HG03139 (cell line): ENCODE measurements around the gene HSF4.

Experiments
- ATAC-seq: cut with Tn5 transposase; IDR thresholded peaks from one replicate; pipeline ENCODE4 v1.9.1; 2021; ENCODE audit not compliant: unreplicated experiment

HSF4 gene

DNA sequence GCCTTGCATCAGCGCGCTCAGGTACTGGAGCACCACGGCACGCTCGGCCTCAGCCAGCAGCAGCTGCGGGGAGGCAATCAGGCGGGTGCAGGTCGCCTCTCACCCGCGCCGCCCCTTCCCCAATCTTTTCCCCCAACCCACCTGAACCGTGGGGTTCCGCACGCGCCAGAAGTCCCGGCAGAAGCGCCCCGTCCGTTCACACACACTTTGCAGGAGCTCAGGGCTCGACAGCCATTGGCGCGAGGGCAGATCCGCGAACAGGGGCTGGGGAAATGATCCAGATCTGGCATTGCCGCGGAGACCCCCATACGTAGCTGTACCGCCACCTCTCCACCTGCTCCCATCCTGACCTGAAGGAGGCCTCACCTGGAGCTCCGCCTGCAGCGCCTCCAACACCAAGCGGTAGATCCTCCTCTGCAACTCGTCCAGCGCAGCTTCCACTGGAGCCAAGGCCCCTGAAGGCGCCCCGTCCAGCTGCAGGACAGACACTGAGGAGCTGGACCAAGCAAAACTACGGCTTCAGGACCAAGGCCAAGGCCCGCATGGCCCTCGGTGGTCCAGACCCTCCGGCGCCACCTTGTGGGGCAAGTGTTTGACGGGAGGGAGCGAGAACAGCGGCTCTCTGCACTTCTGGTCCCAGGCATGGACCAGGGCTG lies 20.6 kb downstream of the HSF4 start:
- no peak for ATAC-seq

DNA sequence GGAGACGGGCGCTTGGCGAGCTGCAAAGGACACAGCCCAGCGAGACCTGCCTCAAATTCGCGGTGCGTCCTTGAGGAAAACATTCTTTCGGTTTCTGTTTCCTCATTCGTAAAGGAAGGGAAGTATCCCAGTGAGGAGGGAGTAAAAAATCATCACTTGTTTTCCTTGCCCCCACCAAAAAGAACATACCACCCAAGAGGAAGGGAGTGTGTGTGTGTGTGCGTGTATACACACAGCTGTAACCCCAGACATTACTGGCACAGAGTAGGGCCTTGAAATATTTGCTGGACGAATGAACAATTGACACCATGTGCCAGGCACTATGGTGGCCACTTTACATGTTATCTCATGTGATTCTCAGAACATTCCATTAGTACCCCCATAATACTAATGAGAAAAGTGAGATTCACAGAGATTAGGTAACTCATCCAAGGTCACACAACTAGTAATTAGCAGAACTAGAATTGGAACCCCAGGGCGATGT lies 21.1 kb downstream of the HSF4 start:
- no peak for ATAC-seq

DNA sequence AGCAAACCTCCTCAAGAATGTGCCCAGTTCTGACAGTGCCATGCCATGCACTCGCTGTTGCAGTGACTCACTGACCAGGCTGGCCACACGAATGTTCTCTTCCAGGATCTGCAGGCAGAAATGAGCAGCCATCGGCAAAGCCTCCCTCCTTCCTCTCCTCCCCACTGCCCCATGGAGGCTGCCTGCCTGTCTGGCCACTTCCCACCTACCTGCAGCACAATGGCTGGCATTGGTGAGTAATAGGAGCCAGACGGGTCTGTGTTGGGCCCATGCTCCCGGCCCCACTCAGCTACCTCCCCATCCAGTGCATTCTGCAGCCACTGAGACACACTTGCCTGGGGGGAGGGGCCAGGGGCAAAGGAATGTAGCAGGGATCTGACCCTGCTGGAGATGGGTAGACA lies 22.0 kb downstream of the HSF4 start:
- no peak for ATAC-seq

DNA sequence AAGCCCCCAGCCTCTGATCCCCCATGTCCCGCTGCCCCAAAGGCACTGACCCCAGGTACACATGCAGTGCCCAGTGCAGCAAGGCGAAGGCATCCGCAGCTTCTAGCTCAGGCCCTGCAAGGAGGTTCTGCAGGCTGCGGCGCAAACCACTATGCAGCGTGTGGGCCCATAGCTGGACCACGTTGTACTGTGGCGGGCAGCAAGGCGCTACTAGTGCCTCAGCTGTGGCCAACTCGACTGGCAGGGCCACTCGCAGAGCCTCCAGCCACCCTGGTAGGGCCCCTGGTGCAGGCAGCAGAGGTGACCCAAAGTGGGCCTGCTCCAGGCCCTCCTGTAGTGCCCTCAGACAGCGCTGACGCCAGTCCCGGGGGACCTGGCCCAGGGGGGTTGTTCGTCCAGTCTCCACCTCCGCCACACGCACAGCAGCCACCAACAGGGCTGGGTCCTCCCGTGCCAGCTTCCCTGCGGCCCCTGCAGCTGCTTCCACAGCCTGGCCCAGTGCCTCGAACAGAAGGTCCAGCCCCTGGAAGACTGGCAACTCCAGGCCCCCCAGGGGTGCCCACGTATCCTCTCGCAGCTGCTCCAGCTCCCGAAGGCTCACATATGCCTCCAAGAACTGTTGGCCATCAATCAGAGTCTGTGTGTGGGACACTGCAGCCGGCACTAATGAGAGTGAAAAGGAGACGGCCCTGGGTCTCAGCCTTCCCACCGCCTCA lies 22.8 kb downstream of the HSF4 start:
- no peak for ATAC-seq

DNA sequence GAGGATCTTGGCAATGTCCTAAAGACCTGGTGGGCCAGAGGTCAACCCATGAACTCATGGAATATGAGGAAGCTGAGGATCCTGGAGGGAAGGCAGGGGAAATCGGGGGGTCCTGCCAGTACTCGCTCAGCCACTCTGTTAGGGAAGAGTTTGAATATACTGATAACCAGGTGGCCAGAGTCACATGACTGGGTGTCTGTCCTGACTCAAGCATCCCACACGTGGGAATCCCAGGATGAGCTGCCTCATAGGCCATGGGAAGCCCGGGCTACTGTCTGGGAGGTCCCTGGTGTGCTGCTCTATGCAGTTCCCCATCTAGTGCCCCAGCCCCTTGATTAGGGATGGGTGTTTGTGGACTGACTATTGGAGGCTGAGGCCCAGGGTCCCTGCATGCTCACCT lies 23.8 kb downstream of the HSF4 start:
- no peak for ATAC-seq

DNA sequence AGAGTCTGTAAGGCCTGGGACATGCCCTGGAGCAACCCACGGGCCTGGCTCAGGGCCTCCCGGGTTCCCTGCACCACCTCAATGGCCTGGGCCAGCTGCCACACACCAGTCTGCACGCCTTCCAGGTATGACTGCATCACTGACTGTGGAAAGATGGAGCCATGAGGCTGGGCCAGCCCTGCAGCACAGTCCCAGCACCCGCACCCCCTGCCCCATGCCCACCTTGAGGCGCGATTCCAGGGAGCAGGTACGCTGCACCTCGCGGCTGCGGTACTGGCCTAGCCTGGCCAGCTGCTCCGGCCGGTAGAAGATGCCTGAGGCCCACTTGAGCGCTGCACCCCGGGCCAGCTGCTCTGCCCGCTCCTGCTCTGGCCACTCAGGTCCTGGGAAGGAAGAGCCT lies 24.3 kb downstream of the HSF4 start:
- no peak for ATAC-seq

DNA sequence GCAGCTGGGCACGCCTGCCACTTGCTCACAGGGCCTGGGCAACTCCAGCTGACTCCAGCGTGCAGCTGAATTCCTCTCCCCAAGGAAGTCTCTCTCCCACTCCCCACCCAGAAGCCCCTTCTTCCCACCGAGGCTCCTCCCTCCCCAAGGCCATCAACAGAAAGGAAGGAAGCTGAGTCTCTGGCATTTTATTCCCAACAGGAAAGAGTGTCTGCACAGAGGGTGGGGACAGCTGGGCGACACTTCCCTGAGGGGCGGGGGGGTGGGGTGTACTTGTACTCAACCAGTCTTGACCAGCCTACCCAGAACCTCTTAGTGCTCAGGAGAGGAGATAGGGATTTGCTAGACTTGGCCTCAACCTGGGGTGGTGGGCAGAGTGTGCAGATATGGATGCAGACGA lies 25.5 kb downstream of the HSF4 start, which contains the start of gene EXOC3L1:
Gene EXOC3L1, minus strand, starts transcription at position 96 of the 400 bp plus-strand sequence. CDS start 460 bp downstream, outside the sequence.
- ATAC-seq, result no peak

DNA sequence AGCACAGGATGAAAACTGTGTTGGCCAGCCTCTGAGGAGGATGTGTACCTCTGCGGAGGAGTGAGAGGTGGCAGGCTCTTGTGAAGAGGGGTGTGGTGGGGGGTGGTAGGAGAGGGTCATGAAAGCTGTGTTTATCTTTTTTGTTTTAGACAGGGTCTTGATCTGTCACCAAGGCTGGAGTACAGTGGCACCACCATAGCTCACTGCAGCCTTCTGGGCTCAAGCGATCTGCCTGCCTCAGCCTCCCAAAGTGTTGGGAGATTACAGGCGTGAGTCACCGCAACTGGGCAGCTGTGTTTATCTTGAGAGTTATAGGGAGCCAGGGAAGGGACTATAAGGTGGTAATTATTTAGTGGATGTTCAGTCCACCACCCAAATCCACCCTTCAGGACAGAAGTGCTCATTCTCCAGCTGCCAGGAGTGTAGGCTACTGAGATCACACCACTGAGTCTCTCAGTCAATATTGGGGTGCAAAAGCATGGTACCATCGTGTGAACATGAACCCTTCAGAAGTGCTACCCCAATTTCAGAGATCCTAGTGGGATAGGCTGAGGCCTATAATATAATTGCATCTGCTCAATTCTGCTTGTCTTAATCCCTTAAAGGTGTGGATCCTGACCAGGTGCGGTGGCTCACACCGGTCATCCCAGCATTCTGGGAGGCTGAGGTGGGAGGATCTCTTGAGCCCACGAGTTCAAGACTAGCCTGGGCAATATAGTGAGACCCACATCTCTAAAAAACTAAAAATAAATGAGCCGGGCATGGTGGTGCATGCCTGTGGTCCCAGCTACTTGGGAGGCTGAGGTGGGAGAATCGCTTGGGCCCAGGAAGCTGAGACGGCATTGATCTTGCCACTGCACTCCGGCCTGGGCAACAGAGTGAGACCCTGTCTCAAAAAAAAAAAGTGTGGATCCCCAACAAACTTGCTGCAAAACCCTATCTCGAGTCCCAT lies 26.2 kb downstream of the HSF4 start:
- ATAC-seq, result no peak

DNA sequence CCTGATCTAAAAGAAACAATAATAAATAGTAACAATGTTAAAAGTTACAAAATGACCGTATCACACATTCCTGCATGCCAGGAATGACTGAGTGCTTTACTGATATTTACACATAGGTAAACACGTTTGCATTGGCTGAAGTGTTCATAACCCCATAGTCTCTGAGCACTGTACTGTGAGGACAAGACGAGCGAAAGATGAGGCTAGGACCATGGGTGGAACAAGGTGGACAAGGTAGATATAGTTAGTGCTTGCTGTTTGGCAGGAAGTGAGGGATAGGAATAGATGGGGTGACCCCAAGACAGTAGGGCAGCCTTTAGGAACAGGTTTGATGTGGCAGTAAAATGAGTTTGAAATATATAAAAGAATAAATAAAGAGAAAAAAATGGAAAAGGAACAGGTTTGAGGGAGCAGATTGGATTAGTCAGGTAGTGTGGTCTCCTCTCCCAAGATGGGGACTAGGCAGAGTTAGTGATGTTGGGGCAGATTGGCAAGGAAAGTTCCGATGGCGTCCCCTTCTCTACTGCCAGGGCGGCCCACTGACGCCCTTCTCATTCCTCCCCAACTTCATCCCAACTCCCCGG lies 27.0 kb downstream of the HSF4 start:
- no peak for ATAC-seq

DNA sequence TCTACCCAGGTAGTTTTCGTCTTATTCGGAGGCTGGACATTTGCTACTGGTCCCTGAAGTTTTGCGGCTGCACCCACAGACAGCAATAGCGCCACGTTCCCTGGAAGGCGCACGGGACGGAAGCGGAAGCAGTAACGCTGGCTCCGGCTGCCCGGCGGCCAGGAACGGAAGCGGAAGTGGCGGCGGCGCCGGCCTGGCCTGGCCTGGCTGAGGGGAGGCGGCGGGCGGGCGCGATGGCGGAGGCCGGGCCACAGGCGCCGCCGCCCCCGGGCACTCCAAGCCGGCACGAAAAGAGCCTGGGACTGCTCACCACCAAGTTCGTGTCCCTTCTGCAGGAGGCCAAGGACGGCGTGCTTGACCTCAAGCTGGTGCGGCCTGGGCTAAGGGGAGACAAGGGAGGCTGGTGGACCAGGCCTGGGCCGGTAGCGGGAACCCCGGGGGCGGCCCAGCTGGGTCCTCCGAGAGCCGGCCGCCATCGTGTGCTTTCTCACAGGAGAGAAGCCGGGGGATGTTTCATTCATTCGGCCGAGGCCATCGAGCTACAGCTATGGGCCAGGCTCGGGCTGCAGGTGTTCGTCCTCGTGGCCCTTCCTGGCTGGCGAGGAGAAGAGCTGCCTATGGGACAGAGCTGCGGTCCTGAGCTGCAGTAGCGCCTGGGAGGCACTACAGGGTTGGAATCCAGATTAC lies 27.6 kb downstream of the HSF4 start, which contains the start of gene E2F4:
Gene E2F4, plus strand, starts transcription at position 161 of the 687 bp plus-strand sequence. Its CDS starts 73 bp downstream, at position 234.
- peak; percentile 80 for ATAC-seq

DNA sequence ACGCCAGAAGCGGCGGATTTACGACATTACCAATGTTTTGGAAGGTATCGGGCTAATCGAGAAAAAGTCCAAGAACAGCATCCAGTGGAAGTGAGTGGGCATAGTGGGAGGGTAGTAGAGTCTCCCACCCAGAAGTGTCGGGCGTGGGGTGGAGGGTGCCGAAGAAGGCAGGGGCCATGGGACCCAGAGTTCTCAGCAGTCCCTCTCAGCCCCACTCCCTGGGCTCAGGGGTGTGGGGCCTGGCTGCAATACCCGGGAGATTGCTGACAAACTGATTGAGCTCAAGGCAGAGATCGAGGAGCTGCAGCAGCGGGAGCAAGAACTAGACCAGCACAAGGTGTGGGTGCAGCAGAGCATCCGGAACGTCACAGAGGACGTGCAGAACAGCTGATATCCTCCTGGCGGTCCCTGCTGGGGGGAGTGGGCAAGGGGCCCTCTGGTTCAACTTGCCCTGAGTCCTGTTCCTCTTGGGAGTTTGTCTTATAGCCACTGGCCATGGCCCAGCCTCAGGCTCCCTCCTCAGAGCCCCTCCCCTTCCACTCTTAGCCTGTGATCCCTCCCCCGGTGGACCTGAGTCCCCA lies 28.3 kb downstream of the HSF4 start:
- ATAC-seq, result no peak

DNA sequence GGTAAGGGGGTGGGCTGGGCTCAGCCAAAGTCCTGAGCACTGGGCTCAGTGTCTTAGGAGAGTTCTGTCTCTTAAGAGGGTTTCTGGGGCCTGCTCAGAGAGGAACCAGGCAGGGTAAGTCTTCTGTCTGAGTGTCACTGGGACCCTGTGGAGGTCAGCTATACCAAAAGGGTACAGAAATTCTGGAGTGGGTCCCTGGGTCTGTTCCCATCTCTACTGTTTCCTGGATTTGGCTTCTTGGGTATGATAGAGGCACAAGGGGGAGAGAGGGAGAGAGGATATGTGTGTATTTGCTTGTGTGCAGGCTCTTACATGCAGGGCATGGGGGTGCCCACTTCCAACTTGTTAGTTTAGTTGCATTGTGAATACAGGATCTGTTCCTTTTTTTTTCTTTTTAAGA lies 29.0 kb downstream of the HSF4 start:
- ATAC-seq, result no peak

DNA sequence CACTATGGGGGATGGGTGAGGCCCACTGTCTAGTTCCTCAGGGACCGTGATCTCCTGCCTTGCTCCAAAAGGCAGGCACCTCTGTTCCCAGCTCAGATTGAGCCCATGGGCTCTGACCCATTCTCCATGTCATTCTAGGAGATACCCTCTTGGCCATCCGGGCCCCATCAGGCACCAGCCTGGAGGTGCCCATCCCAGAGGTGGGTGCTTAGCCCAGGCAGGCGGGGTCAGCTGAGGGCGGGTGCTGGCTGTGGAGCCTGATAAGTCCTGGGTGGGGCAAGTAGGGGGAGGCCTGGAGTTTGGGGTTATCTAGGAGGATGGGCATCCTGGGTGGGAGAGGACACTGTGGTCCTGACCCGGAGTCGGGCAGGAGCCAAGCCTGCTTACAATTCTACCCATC lies 29.7 kb downstream of the HSF4 start:
- ATAC-seq, result no peak

DNA sequence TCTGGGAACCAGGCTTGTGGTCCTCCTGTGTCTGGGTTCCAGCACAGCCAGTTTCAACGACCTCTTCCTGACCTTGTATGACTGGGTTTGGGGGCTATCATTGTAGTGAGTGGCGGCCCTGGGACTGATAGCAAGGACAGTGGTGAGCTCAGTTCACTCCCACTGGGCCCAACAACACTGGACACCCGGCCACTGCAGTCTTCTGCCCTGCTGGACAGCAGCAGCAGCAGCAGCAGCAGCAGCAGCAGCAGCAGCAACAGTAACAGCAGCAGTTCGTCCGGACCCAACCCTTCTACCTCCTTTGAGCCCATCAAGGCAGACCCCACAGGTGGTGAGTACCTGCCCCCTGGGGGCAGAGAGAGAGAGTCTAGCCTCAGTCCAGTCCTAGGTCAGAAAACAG lies 31.1 kb downstream of the HSF4 start:
- no peak for ATAC-seq

DNA sequence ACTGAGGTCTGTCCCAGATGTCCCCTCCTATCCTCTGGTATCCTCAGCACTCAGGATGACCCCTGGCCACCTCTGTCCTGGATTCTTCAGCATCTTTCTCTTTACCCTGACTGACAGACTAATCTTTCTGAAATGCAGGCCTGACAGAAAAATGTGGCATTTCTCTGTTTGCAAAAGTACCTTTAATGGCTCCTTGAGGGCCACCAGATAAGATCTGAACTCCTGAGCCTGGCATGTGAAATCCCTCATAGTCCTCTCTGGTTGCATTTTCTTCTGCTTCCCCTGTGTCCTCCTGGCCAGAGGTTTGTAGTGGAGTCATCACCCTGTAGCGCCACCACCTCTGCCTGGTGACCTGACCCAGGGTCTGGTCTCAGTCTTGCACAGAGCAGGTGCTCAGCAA lies 32.3 kb downstream of the HSF4 start:
- ATAC-seq, result no peak

DNA sequence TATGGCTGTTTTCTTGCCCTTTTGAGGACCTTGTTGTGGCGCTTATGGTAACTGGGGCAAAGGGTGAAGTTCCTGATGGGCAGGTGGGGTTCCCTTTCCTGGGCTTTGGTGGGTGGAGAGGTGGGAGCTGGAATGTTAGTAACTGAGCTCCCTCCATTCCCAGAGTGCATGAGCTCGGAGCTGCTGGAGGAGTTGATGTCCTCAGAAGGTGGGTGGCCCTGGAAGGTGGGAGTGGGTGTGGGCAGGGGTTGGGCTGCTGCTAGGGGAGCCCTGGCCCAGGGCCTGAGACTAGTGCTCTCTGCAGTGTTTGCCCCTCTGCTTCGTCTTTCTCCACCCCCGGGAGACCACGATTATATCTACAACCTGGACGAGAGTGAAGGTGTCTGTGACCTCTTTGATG lies 33.2 kb downstream of the HSF4 start:
- ATAC-seq, result no peak

DNA sequence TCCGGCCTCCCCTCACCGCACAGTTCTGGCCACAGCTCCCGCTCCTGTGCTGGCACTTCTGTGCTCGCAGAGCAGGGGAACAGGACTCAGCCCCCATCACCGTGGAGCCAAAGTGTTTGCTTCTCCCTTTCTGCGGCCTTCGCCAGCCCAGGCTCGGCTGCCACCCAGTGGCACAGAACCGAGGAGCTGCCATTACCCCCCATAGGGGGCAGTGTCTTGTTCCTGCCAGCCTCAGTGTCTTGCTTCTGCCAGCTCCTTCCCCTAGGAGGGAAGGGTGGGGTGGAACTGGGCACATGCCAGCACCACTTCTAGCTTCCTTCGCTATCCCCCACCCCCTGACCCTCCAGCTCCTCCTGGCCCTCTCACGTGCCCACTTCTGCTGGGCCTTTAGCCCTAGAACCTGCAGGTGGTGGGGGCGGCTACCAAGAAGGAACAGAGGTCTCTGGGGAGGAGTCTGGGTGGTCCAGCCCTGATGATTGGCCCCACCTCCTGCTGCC lies 33.7 kb downstream of the HSF4 start:
- ATAC-seq, result no peak

DNA sequence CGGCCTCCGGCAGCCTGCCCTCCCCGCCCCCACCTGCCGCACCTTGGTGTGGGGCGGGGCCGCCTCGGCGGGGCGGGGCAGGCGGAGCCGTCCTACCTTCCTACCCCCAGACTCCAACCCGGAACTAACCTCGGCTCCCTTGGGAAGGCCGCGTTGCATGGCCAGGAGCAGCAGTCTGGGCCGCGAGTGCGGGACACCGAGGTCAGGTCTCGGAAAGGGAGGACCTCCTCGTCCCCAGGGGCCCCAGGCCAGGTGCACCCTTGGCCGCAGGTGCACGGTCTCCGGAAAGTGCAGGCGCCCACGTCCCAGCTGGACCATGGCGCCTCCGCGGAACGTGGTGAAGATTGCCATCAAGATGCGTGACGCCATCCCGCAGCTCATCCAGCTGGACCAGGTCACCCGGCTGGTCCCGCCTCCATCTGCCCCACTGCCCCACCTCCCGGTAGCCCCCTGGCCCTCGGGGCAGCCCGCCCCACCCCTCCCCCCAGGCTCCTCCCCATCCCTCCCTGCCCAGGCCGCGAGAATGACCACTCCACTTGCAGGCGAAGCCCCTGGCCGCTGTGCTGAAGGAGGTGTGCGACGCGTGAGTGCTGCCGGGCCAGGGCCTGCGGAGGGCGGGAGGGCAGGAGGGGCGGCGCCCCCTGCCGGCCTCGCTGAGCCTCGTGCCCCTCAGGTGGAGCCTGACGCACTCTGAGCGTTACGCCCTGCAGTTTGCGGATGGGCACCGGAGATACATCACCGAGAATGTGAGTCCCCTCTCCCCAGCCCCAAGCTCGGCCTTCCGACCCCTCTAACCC lies 34.7 kb downstream of the HSF4 start, which contains the start of gene ELMO3:
Gene ELMO3, plus strand, starts transcription at position 121 of the 797 bp plus-strand sequence. Its CDS starts 196 bp downstream, at position 317.
- no peak for ATAC-seq

DNA sequence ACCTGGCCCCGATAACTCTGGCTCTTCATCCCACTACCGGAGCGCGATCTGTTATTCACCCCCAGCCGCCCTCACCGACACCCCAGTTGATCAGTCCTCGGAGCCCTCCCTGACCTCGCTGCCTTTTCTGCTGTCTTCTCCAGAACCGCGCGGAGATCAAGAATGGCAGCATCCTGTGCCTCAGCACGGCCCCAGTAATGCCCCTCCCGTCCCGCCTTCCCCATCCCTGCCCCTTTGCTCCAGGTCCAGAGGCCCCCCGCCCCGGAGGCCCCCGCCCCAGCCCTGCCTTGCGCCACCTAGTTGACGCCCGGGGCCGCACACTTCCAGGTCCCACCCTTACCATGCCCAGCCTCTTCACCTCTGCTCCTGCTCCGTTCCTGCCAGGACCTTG lies 35.3 kb downstream of the HSF4 start:
- no peak for ATAC-seq
